HUES48 (cell line): ENCODE data around the gene FRMD8.

Experiments used
- H3K27ac ChIP-seq: one replicate; pipeline ENCODE4 v1.7.0; 2013; ENCODE audit warnings: low read depth, low read length, inconsistent platforms
- H3K27me3 ChIP-seq: 2 replicates; pipeline ENCODE4 v1.6.1; 2013; ENCODE audit warnings: mild to moderate bottlenecking, low read length; ENCODE audit not compliant: control insufficient read depth, insufficient read depth
- H3K36me3 ChIP-seq: 2 replicates; pipeline ENCODE4 v1.6.1; 2013; ENCODE audit warnings: low read length; ENCODE audit not compliant: control insufficient read depth, insufficient read depth
- H3K4me1 ChIP-seq: 2 replicates; pipeline ENCODE4 v1.6.1; 2013; ENCODE audit warnings: mild to moderate bottlenecking, low read length; ENCODE audit not compliant: control insufficient read depth, insufficient read depth
- H3K4me3 ChIP-seq: 2 replicates; pipeline ENCODE4 v1.5.1; 2013; ENCODE audit warnings: mild to moderate bottlenecking, low read depth, low read length
- H3K9ac ChIP-seq: 2 replicates; pipeline ENCODE4 v1.6.1; 2013; ENCODE audit warnings: mild to moderate bottlenecking, low read depth, low read length, moderate library complexity
- H3K9me3 ChIP-seq: 2 replicates; pipeline ENCODE4 v1.6.1; 2013; ENCODE audit warnings: low read length; ENCODE audit not compliant: control insufficient read depth, insufficient read depth

Gene FRMD8

DNA sequence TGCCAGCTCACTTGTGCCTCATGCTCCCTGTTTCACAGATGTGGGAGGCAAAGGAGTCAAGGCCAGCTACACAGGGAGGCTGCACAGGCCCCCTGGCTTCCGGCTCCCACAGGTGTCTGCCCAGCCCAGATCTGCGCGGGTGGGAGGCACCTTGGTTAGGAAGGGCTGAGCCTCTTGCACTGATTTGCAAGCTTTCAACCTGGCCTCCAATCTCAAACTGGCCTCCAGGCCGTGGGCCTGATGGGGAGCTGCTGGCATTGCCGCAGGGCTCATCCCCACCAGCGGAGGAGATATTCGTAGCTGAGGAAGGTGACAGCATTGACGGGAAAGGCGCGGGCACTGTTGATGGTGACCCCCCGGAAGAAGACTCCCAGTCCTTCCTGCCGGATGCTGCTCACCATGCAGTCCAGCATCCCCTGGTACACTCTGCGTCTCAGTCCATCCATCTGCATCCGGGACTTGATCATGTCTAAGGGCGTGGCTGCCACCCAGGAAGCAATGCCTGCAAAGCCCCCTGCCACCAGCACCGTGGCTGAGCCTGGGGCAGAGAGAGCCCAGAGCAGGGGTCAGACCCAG lies 10.2 kb upstream of the FRMD8 start:
- Histone ChIP-seq H3K4me3 (no peak overlapping the region), H3K36me3 (no peaks in the 10 kb centered on the region), H3K9me3 (no peaks in the 10 kb centered on the region), H3K27ac (no peak overlapping the region), H3K27me3 (no peaks in the 10 kb centered on the region; the same call in 1 of the 2 replicates), H3K4me1 (no peaks in the 10 kb centered on the region), H3K9ac (no peak overlapping the region)

DNA sequence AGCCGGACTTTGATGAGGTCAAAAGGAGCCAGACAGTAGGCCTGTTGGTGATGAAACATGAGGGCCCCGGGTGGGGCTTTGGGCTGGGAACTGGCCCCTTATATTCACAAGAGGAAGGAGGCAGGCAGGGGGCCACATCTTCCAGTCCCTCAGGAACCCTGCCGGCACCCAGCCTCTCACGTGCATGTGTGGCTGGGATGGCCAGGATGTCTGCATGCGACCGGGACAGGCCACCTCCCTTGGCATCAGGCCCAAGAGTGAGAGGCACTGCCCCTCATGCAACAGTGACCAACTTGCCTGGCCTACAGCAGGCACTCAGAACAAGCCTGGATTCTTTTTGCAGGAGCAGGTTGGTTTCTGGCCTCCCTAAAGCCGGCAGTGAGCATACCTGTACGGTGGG lies 9.4 kb upstream of the FRMD8 start:
- no peak overlapping the region for H3K27ac ChIP-seq
- no peaks in the 10 kb centered on the region for H3K36me3 ChIP-seq
- H3K9ac ChIP-seq, result no peak overlapping the region
- H3K27me3 ChIP-seq, result no peaks in the 10 kb centered on the region; the same call in 1 of the 2 replicates
- no peaks in the 10 kb centered on the region for H3K9me3 ChIP-seq
- peaks cover 3% of the 10 kb centered on the region for H3K4me1 ChIP-seq
- H3K4me3 ChIP-seq, result no peak overlapping the region

GRCh38 chr11:65377777-65378176 lies 8.7 kb upstream of the FRMD8 start:
- Histone ChIP-seq H3K4me3 (no peak overlapping the region), H3K9ac (no peak overlapping the region), H3K36me3 (no peaks in the 10 kb centered on the region), H3K27ac (no peak overlapping the region), H3K27me3 (no peaks in the 10 kb centered on the region), H3K4me1 (peaks cover 11% of the 10 kb centered on the region), H3K9me3 (no peaks in the 10 kb centered on the region)

- Histone ChIP-seq H3K27ac (no peak overlapping the region), H3K27me3 (no peaks in the 10 kb centered on the region), H3K9me3 (no peaks in the 10 kb centered on the region), H3K9ac (no peak overlapping the region), H3K4me3 (no peak overlapping the region), H3K36me3 (no peaks in the 10 kb centered on the region), H3K4me1 (peaks cover 12% of the 10 kb centered on the region)
These were observed 8.1 kb upstream of the FRMD8 start for GRCh38 chr11:65378208-65378927.

DNA sequence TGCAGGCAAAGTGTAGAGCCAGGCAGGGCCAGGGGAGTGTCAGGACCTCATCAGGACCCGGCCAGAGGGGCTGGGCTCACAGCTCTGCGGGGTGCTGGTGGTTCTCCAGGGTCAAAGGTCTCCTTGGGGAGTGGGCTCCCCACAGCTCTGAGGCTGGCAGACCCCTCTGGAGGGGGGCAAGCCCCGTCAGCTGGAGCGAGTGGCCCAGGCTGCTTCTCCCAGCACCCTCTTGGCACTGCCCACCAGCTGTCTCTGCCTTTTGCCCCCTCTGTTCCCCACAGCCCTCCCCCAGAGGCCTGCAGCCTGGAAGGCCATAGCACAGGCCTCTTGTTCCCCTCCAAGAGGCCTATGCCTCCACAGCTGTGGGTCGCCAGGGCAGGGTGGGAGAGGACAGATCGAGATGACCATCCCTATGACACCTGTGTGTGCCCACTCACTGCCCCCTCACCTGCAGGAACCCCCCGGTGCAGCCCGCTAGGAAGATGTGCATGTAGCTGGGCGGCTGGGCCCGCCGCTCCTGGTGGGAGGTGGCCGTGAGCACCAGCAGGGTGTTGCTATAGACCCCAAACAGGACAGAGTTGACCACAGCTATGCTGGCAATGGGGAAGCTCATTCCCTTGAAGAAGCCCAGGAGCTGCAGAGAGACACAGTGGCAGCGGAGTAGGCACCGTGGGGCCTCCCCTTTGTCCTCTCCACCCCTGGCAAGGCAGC lies 7.4 kb upstream of the FRMD8 start:
- Histone ChIP-seq H3K9ac (no peak overlapping the region), H3K27ac (no peak overlapping the region), H3K4me1 (peaks cover 12% of the 10 kb centered on the region), H3K36me3 (no peaks in the 10 kb centered on the region), H3K9me3 (no peaks in the 10 kb centered on the region), H3K4me3 (no peak overlapping the region), H3K27me3 (no peaks in the 10 kb centered on the region)

- no peak overlapping the region for H3K4me3 ChIP-seq
- H3K9me3 ChIP-seq, result no peaks in the 10 kb centered on the region
- peaks cover 12% of the 10 kb centered on the region for H3K4me1 ChIP-seq
- no peak overlapping the region for H3K9ac ChIP-seq
- no peaks in the 10 kb centered on the region for H3K36me3 ChIP-seq
- H3K27me3 ChIP-seq, result no peaks in the 10 kb centered on the region
- no peak overlapping the region for H3K27ac ChIP-seq
These were observed 6.6 kb upstream of the FRMD8 start for GRCh38 chr11:65379698-65380459.

DNA sequence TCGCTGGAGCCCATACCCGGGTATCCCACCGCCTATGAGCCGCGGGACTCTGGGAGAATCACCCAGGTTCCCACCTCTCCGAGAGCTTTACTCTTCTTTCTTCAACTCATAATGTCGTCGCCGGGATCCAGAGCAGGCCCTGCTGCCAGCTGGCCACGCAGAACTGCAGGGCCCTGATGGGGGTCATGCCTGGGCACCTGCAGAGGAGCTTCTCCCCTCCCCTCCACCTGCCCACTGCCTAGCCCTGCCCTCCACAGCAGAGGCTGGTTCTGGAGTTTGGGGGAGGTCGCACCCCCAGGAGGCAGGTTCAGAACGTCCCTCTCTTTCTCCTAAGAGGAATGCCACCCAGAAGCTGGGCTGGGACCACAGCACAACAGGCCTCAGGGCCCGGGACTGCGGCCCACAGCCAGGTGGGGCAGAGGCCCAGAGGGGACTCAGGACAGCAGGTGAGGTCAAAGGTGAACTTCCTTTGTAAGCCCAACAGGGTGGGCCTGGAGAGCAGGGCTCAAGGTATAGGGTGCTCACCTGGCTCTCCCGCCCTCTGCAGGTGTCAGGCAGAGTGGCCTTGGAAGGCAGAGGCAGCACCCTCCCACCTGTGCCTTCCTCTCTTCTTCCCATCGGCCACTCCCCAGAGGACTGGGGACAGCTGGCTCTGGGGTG lies 5.8 kb upstream of the FRMD8 start:
- H3K9me3 ChIP-seq, result no peaks in the 10 kb centered on the region
- peaks cover 12% of the 10 kb centered on the region for H3K4me1 ChIP-seq
- H3K9ac ChIP-seq, result no peak overlapping the region
- H3K4me3 ChIP-seq, result no peak overlapping the region
- H3K36me3 ChIP-seq, result no peaks in the 10 kb centered on the region
- H3K27ac ChIP-seq, result no peak overlapping the region
- H3K27me3 ChIP-seq, result no peaks in the 10 kb centered on the region

- no peaks in the 10 kb centered on the region for H3K9me3 ChIP-seq
- H3K4me1 ChIP-seq, result peaks cover 15% of the 10 kb centered on the region
- H3K9ac ChIP-seq, result peak overlapping the region; percentile 17; the same call in 1 of the 2 replicates
- no peaks in the 10 kb centered on the region for H3K27me3 ChIP-seq
- no peaks in the 10 kb centered on the region for H3K36me3 ChIP-seq
- no peak overlapping the region for H3K4me3 ChIP-seq
- H3K27ac ChIP-seq, result peak overlapping the region; percentile 94
These were observed 4.8 kb upstream of the FRMD8 start for GRCh38 chr11:65381716-65382032.

DNA sequence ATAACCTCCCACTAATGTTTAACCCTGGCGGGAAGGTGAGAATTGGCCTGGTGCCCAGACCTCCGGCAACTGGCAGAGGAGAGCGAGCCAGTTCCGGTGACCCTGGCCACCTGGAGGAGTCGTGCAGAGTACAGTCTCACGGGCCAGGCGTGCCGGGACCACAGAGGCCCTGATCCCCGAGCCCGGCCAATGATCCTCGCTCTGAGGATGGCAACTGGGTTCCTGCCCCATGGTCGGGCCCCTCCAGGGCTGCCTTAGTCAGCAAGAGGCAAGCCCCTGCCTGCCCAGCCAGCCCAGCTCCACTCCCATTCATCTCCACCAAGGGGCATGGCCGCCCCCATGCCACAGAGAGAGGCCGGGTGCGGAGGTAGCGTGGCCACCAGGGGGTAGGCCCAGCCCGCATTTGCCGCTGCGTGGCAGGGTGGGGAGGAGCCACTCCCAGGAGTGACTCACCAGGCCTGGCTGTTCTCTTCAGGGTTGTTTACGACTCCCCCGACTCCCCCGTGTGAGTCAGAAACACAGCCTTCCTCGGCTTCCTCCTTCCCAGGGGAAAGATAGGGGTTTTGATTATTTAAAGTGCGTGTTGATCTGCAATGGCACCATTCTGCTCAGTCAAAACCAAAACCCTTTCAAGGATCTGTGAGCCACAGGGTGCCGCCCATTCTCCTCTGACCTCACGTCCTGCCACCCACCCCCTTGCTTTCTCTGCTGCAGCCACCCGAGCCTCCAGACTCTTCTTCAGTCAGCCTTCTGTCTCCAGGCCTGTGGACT lies 4.2 kb upstream of the FRMD8 start, which contains the start of gene SLC25A45:
TSS of gene SLC25A45 (minus strand) at position 614 of the 771 bp plus-strand sequence. CDS start 695 bp downstream, outside the sequence.
- peak within 1 kb of the TSS; percentile 17; the same call in 1 of the 2 replicates for H3K9ac ChIP-seq
- H3K4me3 ChIP-seq, result no peak within 1 kb of the TSS
- peak within 1 kb of the TSS; percentile 94 for H3K27ac ChIP-seq
- peaks cover 15% of the 10 kb centered on the region for H3K4me1 ChIP-seq
- H3K36me3 ChIP-seq, result no peaks in the 10 kb centered on the region
- H3K27me3 ChIP-seq, result no peaks in the 10 kb centered on the region
- H3K9me3 ChIP-seq, result no peaks in the 10 kb centered on the region

GRCh38 chr11:65382804-65383368 lies 3.6 kb upstream of the FRMD8 start:
- Histone ChIP-seq H3K27ac (peak overlapping the region; percentile 94), H3K4me1 (peaks cover 15% of the 10 kb centered on the region), H3K9me3 (no peaks in the 10 kb centered on the region), H3K4me3 (no peak overlapping the region), H3K9ac (no peak overlapping the region), H3K36me3 (no peaks in the 10 kb centered on the region), H3K27me3 (no peaks in the 10 kb centered on the region)
